Umbilical cord (tissue), 2 donors: Measurements from ENCODE around the gene C1RL. TPM values are rescaled to one million over a fixed set of nuclear protein-coding genes. Genes with fewer than 3 reads are reported as not detected.
"Not testable (repeated sequence)": the region's sequence is repeated elsewhere in the genome, so short reads cannot be mapped to it uniquely, and the experiment has no call there.

Source experiments
- DNase-seq: peaks from one replicate; pipeline ENCODE4 v3.0.0-alpha.2; 2015; ENCODE audit warnings: low spot score
- total RNA-seq: library from RNA; depleted of rRNA; stranded (reverse); fragments of >200 nt; gene quantifications from one replicate; pipeline ENCODE4 v1.2.3, GENCODE V29; 2014; ENCODE audit warnings: low replicate concordance; ENCODE audit not compliant: insufficient read depth

C1RL gene
- total RNA-seq, 1 donor from 2014 or later = 56.3 TPM

GRCh38 chr12:7064516-7064915, 44.5 kb downstream of the C1RL start:
- no peak for DNase-seq

- no peak for DNase-seq
Measured at GRCh38 chr12:7061596-7061995, 47.4 kb downstream of the C1RL start.

- DNase-seq = no peak
Measured at GRCh38 chr12:7061138-7061537, 47.9 kb downstream of the C1RL start.

GRCh38 chr12:7060353-7060954, 48.6 kb downstream of the C1RL start, which contains the start of gene C1S:
Gene C1S, plus strand, starts transcription at chr12:7060718. Its CDS starts 1,195 bp downstream, at chr12:7061913.
- DNase-seq = peak; percentile 98

- no peak for DNase-seq
Measured at GRCh38 chr12:7059780-7060179, 49.2 kb downstream of the C1RL start.

- no peak for DNase-seq
Measured at GRCh38 chr12:7058850-7059395, 50.1 kb downstream of the C1RL start.

- no peak for DNase-seq
Measured at GRCh38 chr12:7058163-7058845, 50.7 kb downstream of the C1RL start.

- not testable (repeated sequence) for DNase-seq
Measured at GRCh38 chr12:7055736-7056135, 53.3 kb downstream of the C1RL start.

GRCh38 chr12:7054925-7055324, 54.1 kb downstream of the C1RL start:
- no peak for DNase-seq

- DNase-seq = not testable (repeated sequence)
Measured at GRCh38 chr12:7049973-7050372, 59.0 kb downstream of the C1RL start.

- not testable (repeated sequence) for DNase-seq
Measured at GRCh38 chr12:7049445-7049951, 59.5 kb downstream of the C1RL start.

GRCh38 chr12:7047306-7047705, 61.7 kb downstream of the C1RL start:
- no peak for DNase-seq

GRCh38 chr12:7046383-7047105, 62.5 kb downstream of the C1RL start:
- no peak for DNase-seq

- DNase-seq = no peak
Measured at GRCh38 chr12:7045913-7046312, 63.1 kb downstream of the C1RL start.

Other genes starting within 250 kb of the C1RL start
- 743 TPM for gene TPI1, start 241.7 kb downstream of the C1RL start, total RNA-seq
- gene SPSB2, start 235.9 kb downstream of the C1RL start, total RNA-seq = 7.0 TPM
- 8.4 TPM for gene LRRC23, start 204.4 kb downstream of the C1RL start, total RNA-seq
- 19.7 TPM for gene ENO2, start 194.6 kb downstream of the C1RL start, total RNA-seq
- gene ATN1, start 181.3 kb downstream of the C1RL start, total RNA-seq = 7.9 TPM
- gene RNU7-1, start 165.4 kb downstream of the C1RL start, total RNA-seq = not detected
- 228 TPM for gene C12orf57, start 165.2 kb downstream of the C1RL start, total RNA-seq
- 18.3 TPM for gene PTPN6, start 157.9 kb downstream of the C1RL start, total RNA-seq
- gene PHB2, start 138.6 kb downstream of the C1RL start, total RNA-seq = 147 TPM
- gene EMG1, start 138.3 kb downstream of the C1RL start, total RNA-seq = 17.6 TPM
- 4.8 TPM for gene LPCAT3, start 90.7 kb downstream of the C1RL start, total RNA-seq
- gene C1S, start 48.5 kb downstream of the C1RL start, total RNA-seq = 201 TPM
- 141 TPM for gene C1R, start 16.8 kb downstream of the C1RL start, total RNA-seq
- 3.9 TPM for gene RBP5, start 19.7 kb upstream of the C1RL start, total RNA-seq
- gene CLSTN3, start 21.2 kb upstream of the C1RL start, total RNA-seq = 15.4 TPM
- gene PEX5, start 80.5 kb upstream of the C1RL start, total RNA-seq = 43.3 TPM
- not detected for gene ACSM4, start 194.9 kb upstream of the C1RL start, total RNA-seq